HG02623 (cell line): ENCODE data around the gene HSPA12B.
A peak's percentile ranks its signal among the peaks of the same experiment; 100 is the strongest.
"Not testable (repeated sequence)": the region's sequence is repeated elsewhere in the genome, so short reads cannot be mapped to it uniquely, and the experiment has no call there.

Experiments used
- ATAC-seq: cut with Tn5 transposase; IDR thresholded peaks from one replicate; pipeline ENCODE4 v1.9.1; 2021; ENCODE audit warnings: moderate library complexity; ENCODE audit not compliant: unreplicated experiment

HSPA12B gene

DNA sequence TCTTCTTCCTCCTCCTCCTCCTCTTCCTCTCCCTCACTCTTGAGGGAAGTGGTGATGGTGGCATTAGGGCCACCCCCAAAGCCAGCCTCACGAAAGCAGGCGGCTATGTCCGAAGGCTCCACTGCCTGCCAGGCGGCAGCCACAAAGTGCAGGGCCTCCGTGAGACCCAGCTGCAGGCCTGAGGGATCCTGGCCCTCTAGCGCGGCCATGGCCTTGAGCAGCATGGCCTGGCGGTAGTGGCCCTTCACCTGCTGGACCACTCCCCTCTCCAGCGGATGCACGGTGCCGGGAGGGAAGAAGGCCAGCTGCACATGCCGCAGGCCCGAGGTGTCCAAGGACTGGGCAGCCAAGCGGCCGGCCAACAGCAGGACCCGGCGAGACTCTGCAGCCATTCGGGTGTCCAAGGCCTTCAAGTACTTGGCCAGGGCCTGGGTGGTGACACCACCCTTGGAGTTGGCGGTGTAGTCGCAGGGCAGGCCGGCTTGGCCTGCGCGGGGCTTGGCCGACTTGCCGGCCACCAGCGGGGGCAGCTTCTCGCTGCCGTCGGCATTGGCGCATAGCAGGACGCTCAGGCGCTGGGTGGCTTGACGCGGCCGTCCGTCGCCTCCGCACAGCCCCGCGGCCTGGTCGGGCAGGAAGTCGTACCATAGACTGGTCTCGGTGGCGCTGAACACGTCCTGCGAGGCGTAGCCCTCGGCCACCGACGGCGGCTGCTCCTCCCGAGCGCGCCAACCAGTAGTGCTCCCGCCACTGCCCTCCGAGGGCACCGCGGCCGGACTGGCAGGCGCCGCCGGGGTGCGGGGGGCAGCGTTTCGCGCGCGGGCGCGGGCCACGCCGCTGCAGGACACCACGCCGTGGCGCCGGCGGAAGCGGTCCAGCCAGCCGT is 53.0 kb downstream of the HSPA12B start:
- no peak for ATAC-seq

DNA sequence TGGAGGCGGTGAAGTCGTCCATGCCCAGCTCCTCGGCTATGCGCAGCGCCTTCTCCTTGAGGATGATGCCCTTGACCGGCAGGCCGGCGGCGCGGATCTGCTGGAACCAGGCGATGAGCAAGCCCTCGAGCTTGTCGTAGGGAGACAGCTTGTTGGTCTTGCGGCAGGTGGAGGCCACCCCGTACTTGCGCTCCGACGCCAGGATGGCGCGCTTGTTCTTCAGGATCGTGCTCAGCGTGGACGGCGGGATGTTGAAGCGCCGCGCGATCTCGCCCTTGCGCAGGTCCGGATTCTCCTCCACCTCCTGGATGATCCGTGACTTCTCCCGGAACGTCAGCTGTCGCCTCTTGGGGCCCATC is 53.6 kb downstream of the HSPA12B start:
- peak; percentile 9 for ATAC-seq

DNA sequence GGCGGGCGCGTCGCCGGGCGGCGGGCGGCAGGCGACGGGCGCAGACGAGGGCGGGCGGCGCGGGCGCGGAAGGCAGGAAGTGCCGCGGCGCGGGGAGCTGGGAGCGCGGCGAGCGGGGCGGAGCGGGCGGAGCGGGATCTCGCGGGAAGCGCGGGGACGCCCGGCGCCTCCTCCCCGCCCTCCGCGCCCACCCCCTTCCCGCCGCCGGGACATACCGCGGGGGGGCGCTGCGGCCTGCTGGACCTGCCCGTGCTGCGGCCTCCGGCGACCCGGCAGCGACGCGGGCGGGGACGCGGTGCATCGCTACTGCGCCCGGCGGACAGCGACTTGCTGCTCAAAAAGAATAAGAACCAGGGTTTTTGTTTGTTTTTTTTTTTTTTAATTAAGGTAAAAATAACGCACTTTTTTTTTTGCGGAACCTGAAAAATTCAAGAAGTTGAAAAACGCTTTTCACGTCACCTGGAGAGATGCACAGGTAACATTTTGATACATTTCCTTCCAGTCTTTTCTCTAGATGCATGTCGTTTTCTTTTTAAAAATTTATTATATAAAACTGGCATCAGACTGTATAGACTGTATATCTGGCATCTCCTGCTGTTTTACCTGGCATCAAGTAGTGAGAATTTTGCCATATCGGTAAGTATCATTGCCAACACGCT is 54.3 kb downstream of the HSPA12B start, which contains the start of gene CENPB:
Gene CENPB, minus strand, starts transcription at position 76 of the 659 bp plus-strand sequence. CDS start 257 bp downstream, outside the sequence.
- ATAC-seq = peak; percentile 77

DNA sequence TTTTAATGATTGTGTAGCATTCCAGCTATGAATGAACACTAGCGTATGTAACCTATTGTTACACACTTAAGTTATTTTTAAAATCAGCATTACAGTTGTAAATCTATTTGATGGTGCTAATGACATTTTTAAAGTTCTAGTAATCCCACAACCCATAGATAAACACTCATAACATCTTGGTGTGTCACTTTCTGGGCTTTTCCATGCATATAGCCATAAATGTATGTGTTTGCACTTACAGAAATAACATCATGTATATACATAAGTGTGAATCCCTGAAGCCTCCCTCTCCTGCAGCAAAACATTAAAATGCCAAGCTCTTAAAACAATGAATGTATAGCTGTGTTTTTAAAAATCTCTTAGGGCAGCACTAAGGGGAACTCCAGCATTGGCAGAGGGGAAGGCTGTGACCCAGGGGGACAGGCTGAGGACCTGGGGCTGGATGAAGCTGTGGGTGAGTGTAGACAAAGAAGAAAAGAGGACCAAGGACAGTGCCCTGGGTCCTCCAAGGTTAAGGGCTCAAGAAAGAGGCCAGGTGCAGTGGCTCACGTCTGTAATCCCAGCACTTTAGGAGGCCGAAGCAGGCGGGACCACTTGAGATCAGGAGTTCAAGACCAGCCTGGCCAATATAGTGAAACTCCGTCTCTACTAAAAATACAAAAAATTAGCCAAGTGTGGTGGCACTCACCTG is 55.0 kb downstream of the HSPA12B start:
- ATAC-seq = no peak

DNA sequence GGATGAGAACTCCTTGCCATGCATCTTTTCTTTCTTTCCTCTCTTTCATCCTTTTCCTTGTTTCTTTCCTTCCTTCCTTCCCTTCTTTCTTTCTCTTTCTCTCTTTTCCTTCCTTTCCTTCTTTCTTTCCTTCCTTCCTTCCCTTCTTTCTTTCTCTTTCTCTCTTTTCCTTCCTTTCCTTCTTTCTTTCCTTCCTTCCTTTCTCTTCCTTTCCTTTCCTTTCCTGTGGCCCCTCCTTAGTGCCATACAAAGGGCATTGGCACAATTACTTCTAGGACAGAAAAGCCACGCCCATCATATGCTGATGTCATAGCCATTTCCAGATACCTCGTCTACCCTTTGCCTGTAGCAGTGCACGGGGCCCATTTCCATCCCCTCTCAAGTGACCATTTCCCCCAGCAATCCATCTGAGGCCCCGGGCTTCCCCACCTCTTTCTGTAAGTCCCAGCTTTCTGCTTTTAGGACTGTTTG is 56.2 kb downstream of the HSPA12B start:
- ATAC-seq = no peak

DNA sequence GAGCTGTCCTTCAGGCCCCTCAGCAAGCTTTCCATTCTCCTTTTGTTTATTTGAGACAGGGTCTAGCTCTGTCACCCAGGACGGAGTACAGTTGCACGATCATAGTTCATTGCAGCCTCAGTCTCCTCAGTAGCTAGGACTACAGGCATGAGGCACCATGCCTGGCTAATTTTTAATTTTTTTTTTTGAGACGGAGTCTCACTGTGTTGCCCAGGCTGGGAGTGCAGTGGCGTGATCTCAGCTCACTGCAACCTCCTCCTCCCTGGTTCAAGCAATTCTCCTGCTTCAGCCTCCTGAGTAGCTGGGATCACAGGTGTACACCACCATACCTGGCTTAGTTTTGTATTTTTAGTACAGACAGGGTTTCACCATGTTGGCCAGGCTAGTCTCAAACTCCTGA is 56.7 kb downstream of the HSPA12B start:
- not testable (repeated sequence) for ATAC-seq

DNA sequence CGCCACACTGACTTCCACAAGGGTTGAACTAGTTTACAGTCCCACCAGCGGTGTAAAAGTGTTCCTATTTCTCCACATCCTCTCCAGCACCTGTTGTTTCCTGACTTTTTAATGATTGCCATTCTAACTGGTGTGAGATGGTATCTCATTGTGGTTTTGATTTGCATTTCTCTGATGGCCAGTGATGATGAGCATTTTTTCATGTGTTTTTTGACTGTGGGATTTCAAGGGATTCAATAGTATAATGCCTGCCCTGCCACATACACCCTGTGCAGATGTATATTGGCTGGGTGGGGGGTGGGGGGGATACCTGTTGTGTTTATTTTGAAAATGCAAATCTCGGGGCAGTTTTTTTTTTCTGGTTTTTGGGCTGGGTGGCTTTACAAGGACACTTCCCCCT is 61.7 kb downstream of the HSPA12B start:
- ATAC-seq = not testable (repeated sequence)

DNA sequence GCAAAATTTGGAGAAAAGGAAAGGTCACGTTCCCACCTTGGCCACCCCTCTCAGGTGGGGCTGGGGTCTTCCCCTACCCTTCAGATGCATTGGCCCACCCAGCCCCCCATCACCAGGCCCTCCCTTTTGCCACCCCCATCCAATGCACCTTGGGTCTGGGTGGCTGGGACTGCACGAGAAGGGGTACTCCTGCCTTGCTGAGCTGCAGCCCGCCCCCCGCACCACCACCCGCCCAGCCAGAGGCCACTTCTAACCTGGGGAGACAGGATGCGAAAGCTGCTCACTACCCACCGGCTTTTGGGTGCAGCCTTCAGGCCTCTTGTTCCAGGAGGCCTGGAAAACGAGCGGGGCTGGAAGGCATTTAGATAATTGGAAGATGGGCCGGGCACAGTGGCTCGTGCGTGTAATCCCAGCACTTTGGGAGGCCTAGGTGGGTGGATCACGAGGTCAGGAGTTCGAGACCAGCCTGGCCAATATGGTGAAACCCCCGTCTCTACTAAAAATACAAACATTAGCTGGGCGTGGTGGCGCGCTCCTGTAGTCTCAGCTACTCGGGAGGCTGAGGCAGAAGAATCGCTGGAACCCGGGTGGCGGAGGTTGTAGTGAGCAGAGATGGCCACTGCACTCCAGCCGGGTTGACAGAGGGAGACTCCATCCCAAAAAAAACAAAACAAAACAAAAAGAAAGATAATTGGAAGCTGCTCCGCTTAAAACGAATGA is 62.4 kb downstream of the HSPA12B start:
- no peak for ATAC-seq

DNA sequence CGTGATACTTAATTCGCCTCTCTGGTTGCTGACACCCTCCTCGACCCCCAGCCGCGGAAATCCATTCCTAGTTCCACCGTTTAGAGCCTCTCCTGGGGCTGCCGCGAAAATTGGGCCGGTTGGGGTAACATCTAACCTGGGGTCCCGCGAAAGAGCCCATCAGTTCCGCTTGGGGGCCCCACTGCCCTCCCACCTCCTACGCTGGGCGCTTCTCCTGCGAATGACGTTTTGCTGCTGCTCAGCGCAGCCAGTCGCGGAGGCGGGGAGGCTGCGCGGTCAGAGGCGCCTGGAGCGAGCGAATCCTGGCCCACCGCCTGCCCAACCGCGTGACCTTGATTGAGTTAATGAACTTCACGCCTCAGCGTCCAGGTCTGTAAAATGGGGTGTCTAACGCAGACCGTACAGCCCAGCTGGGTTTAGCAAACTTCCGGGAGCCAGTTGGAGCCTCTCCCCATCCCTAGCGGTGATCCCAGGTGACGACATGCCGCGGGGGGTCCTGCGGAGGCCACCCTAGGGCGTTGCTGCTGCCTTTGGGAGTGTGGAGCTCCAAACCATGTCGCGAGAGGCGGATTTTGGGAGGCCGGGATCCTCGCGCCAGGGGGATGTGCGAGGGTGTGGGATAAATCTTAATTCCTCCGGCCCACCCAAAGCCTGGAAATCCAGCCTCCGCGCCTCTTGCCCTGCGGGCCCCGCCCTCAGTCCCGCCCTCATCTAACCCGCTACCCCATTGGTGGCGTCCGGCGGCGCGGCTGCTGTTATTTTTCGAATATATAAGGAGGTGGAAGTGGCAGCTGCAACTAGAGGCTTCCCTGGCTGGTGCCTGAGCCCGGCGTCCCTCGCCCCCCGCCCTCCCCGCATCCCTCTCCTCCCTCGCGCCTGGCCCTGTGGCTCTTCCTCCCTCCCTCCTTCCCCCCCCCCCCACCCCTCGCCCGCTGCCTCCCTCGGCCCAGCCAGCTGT is 63.3 kb downstream of the HSPA12B start, which contains the start of gene CDC25B:
Gene CDC25B, plus strand, starts transcription at position 800 of the 958 bp plus-strand sequence. CDS start 222 bp downstream, outside the sequence.
- ATAC-seq = peak; percentile 74

DNA sequence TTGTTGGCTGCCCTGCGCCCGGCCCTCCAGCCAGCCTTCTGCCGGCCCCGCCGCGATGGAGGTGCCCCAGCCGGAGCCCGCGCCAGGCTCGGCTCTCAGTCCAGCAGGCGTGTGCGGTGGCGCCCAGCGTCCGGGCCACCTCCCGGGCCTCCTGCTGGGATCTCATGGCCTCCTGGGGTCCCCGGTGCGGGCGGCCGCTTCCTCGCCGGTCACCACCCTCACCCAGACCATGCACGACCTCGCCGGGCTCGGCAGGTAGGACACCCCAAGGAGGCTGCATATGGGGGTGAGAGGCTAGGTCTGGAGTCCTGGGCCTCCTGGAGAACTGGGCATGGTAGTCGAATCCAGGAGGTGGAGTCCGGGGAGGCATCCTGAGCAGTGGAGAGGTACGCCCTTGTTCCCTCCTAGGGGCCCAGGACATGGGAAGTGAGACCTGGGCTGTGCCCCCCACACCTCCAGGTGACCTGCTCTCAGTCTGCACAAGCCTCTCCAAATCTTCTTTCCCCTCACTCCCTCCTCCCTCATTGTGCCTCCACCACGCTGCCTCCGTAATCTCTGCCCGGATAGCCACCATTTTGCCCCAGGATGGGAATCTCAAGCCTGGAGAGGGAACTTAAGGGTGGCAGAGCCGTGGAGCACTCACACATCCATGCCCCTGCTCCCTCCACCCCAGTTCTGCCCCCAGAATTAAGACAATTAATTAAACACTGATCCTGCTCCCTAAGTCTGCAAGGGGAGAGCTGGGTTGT is 64.2 kb downstream of the HSPA12B start:
- ATAC-seq = no peak

DNA sequence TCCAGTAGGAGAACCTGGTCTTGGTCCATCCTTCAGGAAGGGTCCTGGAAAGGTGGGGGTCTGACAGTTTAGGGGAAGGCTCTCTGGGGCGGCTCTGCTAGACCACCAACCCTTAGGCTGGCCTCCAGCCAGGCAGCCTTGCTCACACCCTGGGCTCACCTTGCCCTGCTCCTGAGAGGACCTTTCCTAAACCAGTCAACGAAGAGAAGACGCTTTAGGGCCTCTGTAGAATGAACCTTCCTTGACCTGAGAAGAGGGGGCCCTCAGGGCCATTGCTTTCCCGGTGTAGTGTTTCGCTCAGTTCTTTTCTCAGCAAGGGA is 64.7 kb downstream of the HSPA12B start:
- ATAC-seq = no peak

DNA sequence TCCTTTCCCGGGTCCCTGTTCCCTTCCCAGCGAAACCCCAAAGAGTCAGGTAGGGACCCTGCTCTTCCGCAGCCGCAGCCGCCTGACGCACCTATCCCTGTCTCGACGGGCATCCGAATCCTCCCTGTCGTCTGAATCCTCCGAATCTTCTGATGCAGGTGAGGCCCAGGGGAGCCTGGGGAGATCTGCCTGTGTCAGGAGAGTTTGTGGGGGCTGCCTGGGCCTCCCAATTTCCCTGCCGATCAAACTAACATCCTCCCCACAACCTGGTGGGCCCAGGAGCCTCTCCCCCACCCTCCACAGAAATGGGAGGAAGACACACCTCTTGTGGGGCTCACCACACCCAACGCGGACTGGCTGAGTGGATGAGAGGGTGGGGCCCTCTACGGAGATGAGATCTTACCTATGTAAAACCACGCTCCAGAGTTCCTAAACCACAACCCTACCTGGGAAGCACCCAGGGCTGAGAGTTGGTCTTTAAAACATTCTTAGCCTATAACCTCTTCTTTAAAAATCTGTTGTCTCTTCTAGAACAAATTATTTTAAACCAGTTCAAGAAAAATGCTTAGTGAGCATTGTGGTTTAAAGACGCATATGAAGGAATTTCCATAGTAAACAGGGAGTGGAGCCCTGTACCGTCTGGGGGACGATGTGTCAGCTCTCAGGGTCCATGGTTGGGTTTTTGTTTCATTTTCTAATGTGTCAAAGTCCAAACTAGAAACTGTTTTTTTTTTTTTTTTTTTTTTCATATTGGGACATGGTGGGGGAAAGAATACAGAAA is 65.3 kb downstream of the HSPA12B start:
- no peak for ATAC-seq

DNA sequence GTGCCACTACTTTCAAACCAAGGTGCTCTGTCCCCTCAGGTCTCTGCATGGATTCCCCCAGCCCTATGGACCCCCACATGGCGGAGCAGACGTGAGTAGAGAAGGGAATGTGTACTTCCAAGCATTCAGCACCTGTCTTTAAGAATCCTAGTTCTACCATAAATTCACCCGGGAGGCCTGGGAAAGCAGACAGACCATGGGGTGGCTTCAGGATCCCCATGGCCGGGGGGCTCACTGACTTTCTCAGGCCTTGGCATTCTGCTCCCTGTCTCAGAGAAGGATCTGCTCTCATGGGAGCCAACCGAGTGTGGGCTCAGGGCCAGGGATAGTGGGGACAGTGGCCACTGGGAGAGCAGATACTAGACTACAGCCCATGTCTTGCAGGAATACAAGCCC is 65.9 kb downstream of the HSPA12B start:
- ATAC-seq = no peak

DNA sequence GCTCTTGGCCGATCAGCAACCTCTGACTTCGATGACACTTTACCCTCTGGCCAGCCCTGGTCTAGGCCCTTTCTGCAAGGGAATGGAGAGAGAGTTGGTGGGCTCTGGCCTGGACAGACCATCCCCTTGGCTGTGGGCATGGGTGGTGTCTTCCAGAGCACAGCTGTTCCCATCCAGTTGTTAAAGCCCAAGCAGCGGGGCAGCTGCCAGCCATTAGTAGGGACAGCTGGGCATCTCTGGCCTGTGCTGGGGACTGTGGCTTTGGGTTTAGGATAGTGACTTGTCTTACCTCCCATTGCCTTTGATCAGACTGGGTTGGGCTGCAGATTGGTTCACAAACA is 66.4 kb downstream of the HSPA12B start:
- no peak for ATAC-seq

DNA sequence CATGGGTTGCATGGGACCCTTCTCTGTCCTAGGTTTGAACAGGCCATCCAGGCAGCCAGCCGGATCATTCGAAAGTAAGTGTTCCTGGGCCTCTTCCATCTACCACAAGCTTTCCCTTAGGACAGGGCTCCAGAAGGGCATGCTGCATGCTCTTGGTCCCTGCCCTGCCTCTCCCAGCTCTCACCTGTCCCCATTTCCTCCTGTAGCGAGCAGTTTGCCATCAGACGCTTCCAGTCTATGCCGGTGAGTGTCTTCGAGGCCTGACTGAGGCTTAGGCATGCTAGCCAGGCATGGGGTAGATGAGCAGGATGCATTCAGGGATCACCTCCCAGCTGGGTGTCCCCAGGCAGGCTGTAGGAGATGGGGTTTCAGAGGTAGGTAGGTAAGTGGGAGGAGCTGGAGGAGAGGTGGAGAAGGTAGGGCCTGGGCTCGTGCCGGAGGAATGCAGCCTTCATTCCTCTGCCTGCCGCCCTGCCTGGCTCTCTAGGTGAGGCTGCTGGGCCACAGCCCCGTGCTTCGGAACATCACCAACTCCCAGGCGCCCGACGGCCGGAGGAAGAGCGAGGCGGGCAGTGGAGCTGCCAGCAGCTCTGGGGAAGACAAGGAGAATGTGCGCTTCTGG is 67.9 kb downstream of the HSPA12B start:
- ATAC-seq = no peak

DNA sequence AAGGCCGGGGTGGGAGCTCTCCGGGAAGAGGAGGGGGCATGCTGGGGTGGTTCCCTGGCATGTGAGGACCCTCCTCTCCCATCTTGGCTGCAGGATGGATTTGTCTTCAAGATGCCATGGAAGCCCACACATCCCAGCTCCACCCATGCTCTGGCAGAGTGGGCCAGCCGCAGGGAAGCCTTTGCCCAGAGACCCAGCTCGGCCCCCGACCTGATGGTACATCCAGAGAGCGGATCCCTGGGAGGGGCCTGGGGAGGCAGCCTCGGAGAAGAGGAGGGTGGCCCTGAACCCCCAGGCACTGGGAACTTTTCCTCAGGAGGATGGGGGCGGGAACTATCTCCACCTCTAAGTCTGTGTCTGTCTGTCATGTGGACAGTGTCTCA is 68.4 kb downstream of the HSPA12B start:
- no peak for ATAC-seq

DNA sequence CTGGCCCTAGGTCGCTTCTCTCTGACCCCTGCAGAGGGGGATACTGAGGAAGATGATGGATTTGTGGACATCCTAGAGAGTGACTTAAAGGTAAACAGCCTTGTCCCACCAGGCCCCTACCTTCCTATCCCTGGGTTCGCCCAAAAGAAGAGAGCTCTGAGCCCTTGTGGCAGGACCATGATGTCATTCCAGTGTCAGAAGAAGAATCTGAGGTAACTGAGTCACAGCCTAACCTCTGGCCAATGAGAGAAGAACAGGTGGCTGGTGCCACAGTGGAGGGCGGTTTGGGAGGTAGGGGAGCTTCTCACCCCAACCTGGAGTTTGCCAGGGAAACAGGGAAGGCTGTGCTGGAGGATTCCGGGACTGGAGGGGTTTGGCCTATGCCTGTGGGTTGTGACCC is 68.8 kb downstream of the HSPA12B start:
- ATAC-seq = no peak

DNA sequence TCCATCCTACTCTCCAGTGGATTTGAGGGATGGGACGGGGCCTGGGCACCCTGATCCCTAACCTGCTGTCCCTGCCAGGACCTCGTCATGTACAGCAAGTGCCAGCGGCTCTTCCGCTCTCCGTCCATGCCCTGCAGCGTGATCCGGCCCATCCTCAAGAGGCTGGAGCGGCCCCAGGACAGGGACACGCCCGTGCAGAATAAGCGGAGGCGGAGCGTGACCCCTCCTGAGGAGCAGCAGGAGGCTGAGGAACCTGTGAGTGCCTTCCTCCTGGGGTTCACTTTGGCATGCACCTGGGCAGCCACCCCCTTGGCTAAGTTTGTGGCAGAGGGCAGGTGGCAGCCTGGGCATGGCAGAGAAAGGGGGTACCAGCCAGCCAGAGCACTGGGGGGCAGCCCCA is 69.4 kb downstream of the HSPA12B start:
- ATAC-seq = no peak
